CMK (cell line): Measurements from ENCODE around the gene GPC6.

Experiments
- DNase-seq: peaks from one replicate; pipeline ENCODE4 v3.0.0-alpha.2; 2010; ENCODE audit warnings: low read depth

Gene GPC6

GRCh38 chr13:93857126-93857525, 630.5 kb downstream of the GPC6 start:
- DNase-seq: no peak

DNA sequence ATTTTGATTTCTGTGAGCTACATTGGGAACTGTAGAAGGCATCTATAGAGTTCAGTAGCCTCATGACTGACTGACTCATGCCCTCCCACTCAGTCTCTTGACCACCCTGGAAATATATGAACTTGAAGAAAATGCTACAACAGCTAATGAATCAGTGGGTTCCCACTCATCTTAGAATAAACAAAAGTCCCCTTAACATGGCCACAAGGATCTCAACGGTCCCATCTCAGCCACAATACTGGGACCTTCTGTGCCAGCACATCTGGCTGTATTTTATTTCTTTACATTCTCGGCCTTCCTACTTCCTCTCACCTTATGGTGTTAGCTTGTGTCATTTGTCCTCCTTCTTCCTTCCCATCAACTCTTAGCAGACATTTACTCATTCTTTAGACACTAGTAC, 633.1 kb downstream of the GPC6 start:
- no peak for DNase-seq

- no peak for DNase-seq
Observed at GRCh38 chr13:93861818-93862217, 635.2 kb downstream of the GPC6 start.

DNA sequence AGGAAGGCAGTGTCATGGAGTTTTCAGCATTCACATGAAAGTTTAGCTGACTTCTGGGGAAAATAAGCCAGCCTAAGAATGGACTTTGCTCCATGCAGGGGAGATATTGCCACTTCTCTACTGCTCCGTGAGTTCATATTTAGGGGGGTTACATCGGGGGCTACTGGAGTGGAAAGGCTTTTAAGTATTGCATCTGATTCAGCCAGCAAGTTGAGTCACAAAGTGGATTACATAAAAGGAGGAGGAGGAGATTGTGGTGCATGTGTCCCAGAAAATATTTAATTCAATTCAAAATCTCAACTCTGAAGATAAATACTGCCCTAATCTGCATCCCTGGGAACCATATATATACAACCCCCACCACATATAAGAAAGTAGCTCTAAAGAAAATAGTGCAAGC, 635.7 kb downstream of the GPC6 start:
- no peak for DNase-seq

DNA sequence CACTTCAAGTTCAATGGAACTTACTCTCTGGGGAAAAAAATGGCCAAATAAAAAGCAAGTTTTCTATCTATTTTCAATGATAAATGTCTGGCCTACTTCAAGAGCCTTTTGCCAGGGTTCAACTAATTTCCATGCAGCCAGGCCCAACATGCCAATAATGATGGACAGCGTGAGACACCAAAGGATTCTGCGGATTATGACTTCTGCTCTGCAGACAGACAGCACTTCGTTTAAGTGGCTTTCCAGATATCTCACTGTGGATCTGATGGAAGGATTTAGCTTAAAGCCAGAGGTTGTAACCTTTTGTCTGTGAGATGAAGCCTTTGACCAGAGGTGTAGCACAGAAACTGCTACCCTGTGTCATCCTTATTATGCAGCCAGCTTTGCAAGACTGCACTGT, 638.6 kb downstream of the GPC6 start:
- DNase-seq: no peak

DNA sequence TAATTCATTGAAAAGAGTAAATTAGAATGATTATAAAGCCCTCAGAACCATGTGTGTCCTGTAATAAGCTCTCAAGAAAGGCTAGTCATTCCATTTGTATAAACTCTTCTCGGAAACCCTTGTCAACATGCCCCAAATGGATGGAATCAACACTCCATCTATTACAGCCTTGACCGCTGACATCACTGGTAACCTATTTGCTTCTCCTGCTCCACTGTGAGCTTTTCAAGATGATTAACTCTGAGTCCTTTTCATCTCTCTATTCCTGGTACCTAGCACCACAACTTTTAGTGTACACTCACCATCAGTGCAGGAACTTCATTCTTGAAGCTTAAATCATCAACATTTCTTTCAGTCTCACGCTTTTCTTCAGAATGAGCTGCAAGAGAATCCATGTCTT, 640.9 kb downstream of the GPC6 start:
- no peak for DNase-seq

GRCh38 chr13:93872376-93872775, 645.8 kb downstream of the GPC6 start:
- DNase-seq: no peak

DNA sequence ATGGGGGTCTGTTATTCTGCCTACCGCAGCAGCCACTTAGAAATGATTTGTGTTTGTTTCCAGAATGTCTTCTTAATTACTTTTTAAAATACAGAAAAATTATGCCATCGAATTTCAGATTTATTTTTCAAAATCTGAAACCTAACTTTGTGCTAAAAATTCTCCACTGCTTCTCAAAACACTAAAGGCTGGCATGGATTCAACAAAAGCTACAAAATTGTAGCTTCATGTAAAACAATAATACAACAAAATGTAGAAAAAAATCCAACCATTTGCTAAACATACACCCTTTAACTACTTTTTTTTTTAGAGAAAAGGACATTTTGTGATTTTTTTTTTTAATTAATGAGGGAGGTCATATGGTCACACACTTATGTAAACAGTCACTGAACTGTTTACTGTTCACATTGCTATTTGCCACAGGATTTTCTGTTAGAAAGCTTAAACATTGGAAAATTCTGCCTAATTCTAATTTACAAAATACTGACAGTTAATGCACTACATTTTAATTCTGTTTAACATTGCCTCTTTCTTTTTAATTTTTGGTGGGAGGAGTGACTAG, 646.3 kb downstream of the GPC6 start:
- no peak for DNase-seq

DNA sequence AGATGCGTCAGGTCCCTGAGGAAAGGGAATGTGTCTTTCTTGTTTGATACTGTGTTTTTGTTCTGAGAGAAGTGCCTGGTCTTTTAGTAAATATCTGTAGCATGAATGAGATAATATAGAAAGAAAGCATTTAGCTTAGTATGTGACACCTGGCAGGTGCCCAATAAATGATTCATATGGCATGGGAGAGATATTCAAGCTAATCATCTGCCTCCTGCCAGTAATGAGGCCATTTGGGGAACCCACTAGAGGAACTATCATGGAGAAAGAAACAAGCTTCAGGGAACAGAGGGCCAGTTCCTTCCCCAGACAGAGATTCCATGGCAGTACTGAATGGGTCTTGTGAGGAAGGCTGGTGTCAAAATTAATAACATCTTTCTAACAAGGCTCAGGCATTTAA, 648.9 kb downstream of the GPC6 start:
- DNase-seq: no peak

DNA sequence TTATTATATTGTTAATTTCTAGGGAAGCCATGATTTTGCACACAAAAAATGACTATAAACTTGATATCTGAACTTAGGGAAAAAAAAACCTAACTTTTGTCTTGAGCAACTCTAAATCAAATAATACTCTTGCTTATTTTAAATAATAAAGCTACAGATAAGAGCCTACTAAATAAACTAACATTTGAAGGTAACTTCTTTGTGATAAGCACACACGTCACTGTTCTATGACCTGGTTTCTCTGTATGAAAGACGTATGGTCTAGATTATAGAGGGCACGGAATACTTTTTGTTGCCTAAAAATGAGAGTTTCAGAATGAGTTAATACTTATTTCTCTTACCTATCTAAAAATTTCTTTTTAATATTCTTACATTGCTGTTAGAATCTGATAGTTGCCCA, 649.6 kb downstream of the GPC6 start:
- no peak for DNase-seq

- DNase-seq: no peak
Observed at GRCh38 chr13:93878675-93879074, 652.1 kb downstream of the GPC6 start.

DNA sequence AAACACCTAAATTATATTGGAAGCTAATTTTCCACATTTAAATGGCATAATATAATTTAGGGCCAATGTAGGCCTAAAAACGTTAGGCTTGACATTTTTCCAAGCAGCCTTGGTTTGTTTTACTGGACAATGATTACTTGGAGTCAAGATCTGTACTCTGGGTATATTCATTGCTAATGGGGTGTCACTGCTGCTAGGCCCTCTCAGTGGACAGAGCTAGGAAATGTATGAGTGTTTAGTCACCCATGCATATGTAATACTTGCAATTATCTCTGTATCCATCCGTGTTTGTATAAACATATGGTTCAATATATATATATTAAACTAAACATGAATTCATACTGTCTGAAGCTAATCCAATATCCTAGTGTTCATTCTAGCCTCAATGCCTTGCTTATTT, 654.8 kb downstream of the GPC6 start:
- no peak for DNase-seq

DNA sequence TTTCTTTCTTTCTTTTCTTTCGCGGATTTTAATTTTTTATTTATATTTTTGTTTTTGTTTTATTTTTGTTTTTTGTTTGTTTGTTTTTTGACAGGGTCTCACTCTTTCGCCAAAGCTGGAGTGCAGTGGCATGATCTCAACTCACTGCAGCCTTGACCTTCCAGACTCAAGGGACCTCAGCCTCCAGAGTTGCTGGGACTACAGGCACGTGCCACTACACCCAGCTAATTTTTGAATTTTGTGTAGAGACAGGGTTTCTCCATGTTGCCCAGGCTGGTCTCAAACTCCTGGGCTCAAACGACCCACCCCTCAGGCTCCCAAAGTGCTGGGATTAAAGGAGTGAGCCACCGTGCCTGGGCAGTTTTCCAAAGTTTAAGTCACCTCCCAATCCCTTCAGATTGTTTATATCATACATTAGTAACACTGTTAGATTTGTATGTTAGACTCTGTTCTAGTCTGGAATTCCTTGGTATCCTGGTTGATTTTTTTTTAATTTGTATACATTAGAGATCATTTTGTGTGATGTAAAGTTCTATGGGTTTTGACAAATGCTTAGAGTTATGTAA, 655.6 kb downstream of the GPC6 start:
- DNase-seq: no peak

- DNase-seq: no peak
Observed at GRCh38 chr13:93889430-93889951, 662.9 kb downstream of the GPC6 start.

- no peak for DNase-seq
Observed at GRCh38 chr13:93899981-93900380, 673.4 kb downstream of the GPC6 start.

- no peak for DNase-seq
Observed at GRCh38 chr13:93900731-93901130, 674.1 kb downstream of the GPC6 start.

DNA sequence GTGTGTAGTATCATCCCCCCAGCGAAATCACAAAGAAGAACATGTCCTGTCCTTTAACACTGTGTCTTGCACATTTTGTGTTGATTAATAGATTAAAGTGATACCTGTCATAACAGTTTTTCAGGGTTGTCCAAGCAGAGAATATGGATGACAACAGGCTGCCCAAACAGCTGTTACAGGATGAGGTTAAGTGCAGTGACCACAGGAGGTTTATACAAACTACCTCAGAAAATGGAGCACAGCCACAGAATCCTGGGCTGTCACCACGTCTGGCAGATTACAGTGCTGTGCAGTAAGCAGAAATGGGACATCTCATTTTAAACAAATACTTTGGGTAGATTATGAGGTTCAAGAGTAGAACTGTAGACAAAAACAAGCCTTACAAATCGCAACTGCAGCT, 677.3 kb downstream of the GPC6 start:
- DNase-seq: no peak

DNA sequence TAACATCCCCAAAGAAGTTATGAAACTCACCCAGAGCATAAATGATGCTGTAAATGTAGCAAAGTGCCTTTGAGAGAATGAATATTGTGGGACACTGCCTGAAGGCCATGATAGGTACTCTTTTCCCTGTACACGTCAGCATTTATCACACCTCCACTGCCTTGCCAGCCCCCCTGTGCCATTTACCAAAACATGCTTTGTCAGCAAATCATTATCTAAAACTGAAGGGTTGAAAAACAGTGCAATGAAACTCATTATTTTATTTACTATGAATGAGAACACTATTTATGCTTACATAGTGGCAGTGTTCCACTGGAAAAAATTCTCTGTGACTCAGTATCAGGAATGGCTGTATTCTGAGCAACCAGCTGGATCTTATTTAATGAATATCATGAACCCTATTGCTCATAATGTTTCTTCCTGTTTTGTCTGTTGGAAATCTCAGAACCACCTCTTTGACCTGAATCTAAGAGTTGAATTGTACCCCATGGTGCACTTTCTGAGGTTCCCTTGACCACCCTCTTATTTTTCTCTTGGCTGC, 688.7 kb downstream of the GPC6 start:
- no peak for DNase-seq

- DNase-seq: no peak
Observed at GRCh38 chr13:93922063-93922855, 695.7 kb downstream of the GPC6 start.

DNA sequence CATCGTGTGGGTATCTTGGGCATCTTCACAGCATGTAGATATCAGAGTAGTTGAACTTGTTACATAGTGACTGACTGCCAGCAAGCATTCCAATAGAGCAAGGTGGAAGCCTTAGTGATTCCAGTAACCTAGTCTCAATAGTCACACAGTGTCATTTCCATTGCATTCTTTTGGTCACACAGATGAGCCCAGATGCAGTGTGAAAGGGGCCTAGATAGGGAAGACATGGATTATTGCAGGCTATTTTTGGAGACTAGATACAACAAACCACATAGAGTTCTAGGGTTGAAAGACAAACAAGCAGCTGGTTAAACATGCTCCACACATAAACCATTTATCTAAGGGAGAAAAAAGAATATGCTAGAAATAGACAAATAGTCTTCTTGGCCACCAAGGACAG, 699.4 kb downstream of the GPC6 start:
- DNase-seq: no peak

DNA sequence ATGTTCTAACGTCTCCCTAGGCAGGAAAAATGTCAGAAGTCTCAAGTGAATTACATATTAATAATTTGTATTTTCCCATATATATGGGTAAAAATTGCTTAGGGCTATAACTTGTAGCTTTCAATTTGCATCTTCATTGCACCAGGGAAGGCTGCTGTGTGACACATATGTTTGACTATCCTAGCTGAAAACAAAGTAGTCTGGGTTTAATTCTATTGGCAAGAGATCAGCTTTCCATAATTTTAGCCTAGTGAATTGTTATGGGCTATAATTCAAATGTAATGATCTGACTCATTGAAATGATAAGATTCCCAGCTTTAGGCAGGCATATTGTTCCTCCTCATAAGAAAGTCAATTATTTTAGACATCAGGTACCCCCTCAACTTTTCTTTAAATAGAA, 699.8 kb downstream of the GPC6 start:
- no peak for DNase-seq

DNA sequence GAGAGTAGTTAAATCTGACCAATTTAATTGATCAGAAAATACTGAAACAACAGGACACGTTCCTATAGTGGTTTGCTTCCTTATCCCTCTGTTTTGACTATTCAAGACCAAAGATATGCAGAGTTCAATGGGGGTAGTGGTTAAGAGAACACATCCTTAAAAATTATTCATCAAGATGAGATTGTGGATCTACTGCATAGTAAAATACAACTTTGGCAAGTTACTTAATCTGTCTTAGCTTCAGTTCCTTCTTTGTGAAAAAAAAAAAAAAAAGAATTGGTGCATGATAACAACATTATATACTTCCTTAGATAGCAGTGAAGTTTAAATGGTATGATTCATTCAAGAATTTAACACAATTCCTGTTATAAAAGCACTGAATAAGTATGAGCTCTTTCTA, 700.8 kb downstream of the GPC6 start:
- no peak for DNase-seq

- DNase-seq: no peak
Observed at GRCh38 chr13:93932901-93933300, 706.3 kb downstream of the GPC6 start.
